Activated naive CD8-positive, alpha-beta T cell (primary cell): ENCODE measurements around the gene GLB1L.
"Not testable (repeated sequence)": the region's sequence is repeated elsewhere in the genome, so short reads cannot be mapped to it uniquely, and the experiment has no call there.

ENCODE experiments used
- H3K27ac Mint-ChIP-seq: one replicate; pipeline ENCODE4 v1.8.0; 2021; ENCODE audit warnings: mixed read lengths
- H3K27me3 Mint-ChIP-seq: one replicate; pipeline ENCODE4 v1.8.0; 2021; ENCODE audit warnings: mixed read lengths
- H3K36me3 Mint-ChIP-seq: one replicate; pipeline ENCODE4 v1.8.0; 2021; ENCODE audit warnings: mixed read lengths
- H3K4me1 Mint-ChIP-seq: one replicate; pipeline ENCODE4 v1.8.0; 2021; ENCODE audit warnings: low read depth, mixed read lengths
- H3K4me3 Mint-ChIP-seq: one replicate; pipeline ENCODE4 v1.8.0; 2021; ENCODE audit warnings: mild to moderate bottlenecking, mixed read lengths
- H3K9me3 Mint-ChIP-seq: one replicate; pipeline ENCODE4 v1.8.0; 2021; ENCODE audit warnings: low read depth, mixed read lengths

The GLB1L gene

DNA sequence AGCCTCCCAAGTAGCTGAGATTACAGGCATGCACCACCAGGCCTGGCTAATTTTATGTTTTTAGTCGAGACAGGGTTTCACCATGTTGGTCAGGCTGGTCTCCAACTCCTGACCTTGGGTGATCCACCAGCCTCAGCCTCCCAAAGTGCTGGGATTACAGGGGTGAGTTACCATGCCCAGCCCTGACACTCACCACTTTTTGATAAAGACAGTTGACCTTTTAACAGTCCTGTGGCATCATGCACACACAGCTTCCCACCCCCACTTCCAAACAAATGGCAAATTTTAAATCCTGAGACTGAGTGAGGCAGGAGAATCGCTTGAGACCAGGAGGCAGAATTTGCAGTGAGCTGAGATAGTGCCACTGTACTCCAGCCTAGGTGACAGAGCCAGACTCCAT lies 27.8 kb upstream of the GLB1L start:
- Mint-ChIP-seq H3K36me3 (no peaks in the 10 kb centered on the region), H3K27ac (no peak overlapping the region), H3K9me3 (no peaks in the 10 kb centered on the region), H3K27me3 (no peaks in the 10 kb centered on the region), H3K4me1 (peaks cover 8% of the 10 kb centered on the region), H3K4me3 (no peak overlapping the region)

DNA sequence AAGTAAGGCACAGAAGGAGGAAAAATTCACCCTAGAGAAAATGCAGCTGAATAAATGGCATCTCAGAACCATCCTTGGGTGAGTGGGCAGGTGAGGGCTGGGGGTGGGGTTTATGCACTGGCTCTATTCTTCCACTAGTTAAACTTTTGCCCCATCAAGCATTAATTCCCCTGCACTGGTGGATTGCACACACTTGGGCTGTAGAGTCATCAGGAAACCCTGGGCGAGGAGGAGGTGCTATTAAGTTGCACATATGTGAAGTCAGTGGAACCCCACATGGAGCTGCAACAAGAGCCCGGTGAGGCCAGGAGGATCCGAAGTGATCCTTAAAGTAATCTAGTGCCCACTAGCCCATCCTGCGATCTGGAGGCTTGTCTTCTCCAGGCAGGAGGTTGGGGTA lies 27.1 kb upstream of the GLB1L start:
- Mint-ChIP-seq H3K4me1 (peaks cover 1% of the 10 kb centered on the region), H3K9me3 (no peaks in the 10 kb centered on the region), H3K27ac (no peak overlapping the region), H3K27me3 (no peaks in the 10 kb centered on the region), H3K4me3 (no peak overlapping the region), H3K36me3 (no peaks in the 10 kb centered on the region)

DNA sequence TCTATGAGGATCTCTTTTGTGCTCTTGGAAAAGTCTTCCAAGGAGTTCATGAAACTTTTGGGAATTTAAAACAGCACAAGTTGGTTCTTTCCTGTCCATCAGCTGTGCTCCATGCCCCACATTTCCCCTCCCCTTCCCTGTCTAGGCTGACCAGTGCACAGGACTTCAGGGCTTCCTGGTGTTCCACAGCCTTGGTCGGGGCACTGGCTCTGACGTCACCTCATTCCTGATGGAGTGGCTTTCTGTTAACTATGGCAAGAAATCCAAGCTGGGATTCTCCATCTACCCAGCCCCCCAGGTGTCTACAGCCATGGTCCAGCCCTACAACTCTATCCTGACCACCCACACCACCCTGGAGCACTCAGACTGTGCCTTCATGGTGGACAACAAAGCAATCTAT lies 25.8 kb upstream of the GLB1L start:
- H3K27ac Mint-ChIP-seq = no peak overlapping the region
- H3K27me3 Mint-ChIP-seq = no peaks in the 10 kb centered on the region
- H3K4me3 Mint-ChIP-seq = no peak overlapping the region
- H3K9me3 Mint-ChIP-seq = no peaks in the 10 kb centered on the region
- no peaks in the 10 kb centered on the region for H3K4me1 Mint-ChIP-seq
- H3K36me3 Mint-ChIP-seq = no peaks in the 10 kb centered on the region

DNA sequence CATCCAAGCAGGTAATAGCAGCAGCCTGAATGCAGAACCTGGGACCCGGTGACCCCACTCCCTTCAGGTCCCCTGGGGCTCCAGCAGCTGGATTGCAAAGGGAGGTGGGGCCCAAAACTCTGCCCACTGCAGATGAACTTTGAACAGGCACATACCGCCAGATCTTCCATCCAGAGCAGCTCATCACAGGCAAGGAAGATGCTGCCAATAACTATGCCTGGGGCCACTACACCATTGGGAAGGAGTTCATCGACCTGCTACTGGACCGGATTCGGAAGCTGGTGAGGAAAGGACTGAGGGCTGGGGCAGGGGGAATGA lies 24.8 kb upstream of the GLB1L start:
- Mint-ChIP-seq H3K27me3 (no peaks in the 10 kb centered on the region), H3K4me1 (no peaks in the 10 kb centered on the region), H3K9me3 (no peaks in the 10 kb centered on the region), H3K4me3 (no peak overlapping the region), H3K36me3 (no peaks in the 10 kb centered on the region), H3K27ac (no peak overlapping the region)

DNA sequence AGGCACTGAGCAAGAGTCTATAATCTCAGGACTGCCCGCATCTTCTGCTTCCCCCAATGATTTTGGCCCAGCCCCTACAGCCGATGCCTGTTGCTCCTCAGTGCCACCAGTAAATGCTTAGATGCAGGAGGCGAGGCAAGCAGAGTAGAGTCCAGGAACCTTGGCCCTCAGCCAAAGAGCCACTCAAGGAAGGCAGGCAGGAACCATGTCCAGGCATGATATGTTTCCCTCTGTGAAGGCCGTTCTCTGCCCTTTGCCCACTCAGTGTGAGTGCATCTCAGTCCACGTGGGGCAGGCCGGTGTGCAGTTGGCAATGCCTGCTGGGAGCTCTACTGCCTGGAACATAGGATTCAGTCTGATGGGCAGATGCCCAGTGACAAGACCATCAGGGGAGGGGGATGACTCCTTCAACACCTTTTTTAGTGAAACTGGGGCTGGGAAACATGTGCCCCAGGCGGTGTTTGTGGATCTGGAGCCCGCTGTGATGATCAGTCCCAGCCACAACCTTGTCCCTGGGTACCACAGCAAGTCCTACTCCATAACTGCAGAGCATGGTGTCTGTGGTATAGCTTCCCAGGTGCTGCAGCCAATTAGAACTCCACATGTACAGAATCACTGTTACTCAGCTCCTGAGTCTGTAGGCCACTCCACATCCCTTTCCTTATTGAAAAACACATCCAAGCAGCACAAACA lies 24.3 kb upstream of the GLB1L start:
- no peaks in the 10 kb centered on the region for H3K9me3 Mint-ChIP-seq
- no peaks in the 10 kb centered on the region for H3K36me3 Mint-ChIP-seq
- H3K4me3 Mint-ChIP-seq = no peak overlapping the region
- H3K27ac Mint-ChIP-seq = no peak overlapping the region
- H3K4me1 Mint-ChIP-seq = no peaks in the 10 kb centered on the region
- no peaks in the 10 kb centered on the region for H3K27me3 Mint-ChIP-seq

DNA sequence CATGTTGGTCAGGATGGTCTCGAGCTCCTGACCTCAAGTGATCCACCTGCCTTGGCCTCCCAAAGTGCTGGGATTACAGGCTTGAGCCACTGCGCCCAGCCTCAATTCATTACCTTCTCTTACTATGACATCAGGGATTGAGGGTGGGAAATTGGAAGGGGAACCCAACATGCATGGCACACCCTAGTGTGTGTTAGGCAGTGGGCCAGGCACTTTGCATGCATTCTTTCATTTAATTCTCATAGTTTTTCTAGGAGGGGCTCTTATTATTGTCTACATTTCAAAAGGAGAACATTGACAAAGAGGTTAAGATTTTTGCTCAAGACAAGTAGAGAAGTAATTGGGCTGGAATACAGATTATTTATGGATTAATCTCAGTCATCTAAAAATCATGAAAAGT lies 23.1 kb upstream of the GLB1L start:
- Mint-ChIP-seq H3K4me1 (no peaks in the 10 kb centered on the region), H3K9me3 (no peaks in the 10 kb centered on the region), H3K36me3 (no peaks in the 10 kb centered on the region), H3K27ac (no peak overlapping the region), H3K4me3 (no peak overlapping the region), H3K27me3 (no peaks in the 10 kb centered on the region)

DNA sequence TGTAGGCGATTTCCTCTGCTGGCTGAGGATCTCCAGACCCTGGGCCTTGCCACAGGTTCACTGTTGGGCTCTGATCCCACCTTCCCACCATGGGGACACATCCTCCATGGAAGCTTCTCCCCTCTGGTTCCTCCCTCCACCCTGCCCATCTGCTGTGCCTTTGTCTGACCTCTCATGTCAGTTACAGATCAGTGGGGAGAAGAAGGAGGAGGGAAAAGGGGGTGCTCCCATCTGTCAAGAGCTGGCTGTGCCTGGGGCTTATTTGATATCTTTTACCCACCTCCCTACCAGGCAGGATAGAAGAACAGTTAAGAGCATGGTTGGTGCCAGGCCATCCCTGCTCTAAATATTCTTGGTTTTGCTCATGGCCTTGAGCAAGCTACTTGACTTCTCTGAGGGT lies 21.6 kb upstream of the GLB1L start:
- Mint-ChIP-seq H3K27me3 (no peaks in the 10 kb centered on the region), H3K4me3 (no peak overlapping the region), H3K4me1 (no peaks in the 10 kb centered on the region), H3K9me3 (no peaks in the 10 kb centered on the region), H3K27ac (no peak overlapping the region), H3K36me3 (no peaks in the 10 kb centered on the region)

DNA sequence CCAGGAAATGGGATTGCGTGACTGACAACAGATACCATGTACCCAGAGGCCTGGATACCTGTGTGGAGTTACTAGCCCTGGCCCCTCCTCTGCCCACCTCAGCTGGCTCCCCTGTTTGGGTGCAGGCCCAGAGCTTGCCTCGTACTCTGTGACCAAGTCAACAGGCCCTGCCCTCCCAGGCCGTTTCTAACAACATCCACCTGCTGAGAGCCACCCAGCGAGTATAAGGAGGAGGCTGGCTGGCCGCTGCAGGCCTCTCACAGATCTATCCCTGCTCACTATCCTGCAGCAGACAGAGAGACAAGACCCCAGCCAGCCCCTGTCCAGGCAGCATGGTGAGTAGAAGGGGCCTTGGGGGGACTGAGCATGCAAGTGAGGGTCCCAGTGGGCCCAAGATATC lies 21.0 kb upstream of the GLB1L start:
- Mint-ChIP-seq H3K27me3 (no peaks in the 10 kb centered on the region), H3K4me1 (peaks cover 6% of the 10 kb centered on the region), H3K4me3 (no peak overlapping the region), H3K9me3 (no peaks in the 10 kb centered on the region), H3K27ac (no peak overlapping the region), H3K36me3 (no peaks in the 10 kb centered on the region)

DNA sequence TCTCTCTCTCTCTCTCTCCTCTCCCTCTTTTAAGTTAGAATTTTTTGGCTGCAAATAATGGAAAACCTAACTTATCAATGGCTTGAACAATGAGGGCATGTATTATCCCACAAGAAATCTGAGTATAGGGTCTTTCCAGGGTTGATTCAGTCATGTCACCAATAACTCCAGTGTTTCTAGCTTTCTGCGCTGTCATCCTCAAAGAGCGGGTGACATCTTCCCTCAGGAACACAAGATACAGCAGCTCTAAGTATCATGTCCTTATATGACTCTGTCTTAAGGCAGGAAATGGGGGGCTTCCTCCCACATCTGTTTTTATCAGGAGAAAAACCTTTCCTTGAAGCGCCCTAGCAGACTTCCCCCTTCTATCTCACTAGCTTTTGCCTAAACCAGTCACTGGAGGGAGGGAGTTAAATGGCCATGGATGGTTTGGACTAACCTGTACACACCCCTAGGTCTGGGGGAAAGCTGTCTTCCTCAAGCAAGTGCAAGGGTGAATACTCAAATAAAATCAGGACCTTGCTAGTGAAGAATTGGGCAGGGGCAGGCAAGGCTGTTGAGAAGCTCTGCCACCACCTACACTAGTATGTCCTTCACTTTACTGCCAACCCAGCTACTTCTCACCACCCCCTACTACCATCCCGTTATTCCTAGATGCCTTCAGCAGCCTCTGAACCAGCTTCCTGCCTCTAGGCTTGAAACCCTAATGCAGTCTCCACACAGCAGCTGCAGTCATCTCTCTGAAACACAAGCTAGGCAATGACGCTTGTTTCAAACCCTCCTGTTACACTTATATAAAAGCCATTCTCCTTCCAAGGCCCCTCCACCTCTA lies 16.0 kb upstream of the GLB1L start:
- Mint-ChIP-seq H3K27me3 (peaks cover 2% of the 10 kb centered on the region), H3K4me3 (no peak overlapping the region), H3K4me1 (peaks cover 15% of the 10 kb centered on the region), H3K27ac (no peak overlapping the region), H3K36me3 (no peaks in the 10 kb centered on the region), H3K9me3 (no peaks in the 10 kb centered on the region)

DNA sequence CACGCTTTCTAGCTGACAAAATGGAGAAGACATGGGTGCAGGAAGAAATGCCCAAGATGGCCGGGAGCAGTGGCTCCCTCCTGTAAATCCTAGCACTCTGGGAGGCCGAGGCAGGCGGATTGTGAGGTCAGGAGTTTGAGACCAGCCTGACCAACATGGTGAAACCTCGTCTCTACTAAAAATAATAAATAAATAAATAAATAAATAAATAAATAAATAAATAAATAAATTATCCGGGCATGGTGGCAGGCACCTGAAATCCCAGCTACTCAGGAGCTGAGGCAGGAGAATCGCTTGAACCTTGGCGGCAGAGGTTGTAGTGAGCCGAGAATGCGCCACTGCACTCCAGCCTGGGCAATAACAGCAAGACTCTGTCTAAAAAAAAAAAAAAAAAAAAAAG lies 13.7 kb upstream of the GLB1L start:
- not testable (repeated sequence) for H3K27me3 Mint-ChIP-seq, H3K9me3 Mint-ChIP-seq, H3K27ac Mint-ChIP-seq, H3K4me3 Mint-ChIP-seq, H3K36me3 Mint-ChIP-seq
- H3K4me1 Mint-ChIP-seq = peaks cover 27% of the 10 kb centered on the region

DNA sequence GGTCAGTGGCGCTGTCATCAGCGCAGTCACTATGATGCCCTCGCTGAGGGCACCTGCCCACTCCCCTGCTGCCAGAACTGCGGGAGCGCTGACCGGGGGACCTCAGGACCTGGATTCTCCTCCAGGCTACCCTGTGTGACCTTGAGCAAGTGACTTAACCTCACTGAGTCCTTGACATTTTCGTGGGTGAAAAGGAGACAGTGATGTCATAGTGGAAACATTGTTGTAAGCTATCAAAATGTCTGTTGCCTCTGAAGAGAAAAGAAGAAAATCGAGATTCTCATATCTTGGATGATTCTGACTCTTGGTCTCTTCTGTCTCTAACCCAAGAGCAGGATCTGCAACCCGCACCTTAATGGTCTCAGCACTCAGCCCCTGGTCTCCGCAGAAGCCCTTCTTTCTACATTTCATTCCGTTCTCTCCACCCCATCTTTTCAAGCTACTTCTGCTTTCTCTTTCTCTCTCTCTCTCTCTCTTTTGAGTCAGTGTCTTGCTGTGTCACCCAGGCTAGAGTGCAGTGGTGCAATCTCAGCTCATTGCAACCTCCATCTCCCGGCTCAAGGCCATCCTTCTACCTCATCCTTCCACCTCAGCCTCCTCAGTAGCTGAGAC lies 9.5 kb upstream of the GLB1L start:
- H3K36me3 Mint-ChIP-seq = peaks cover 3% of the 10 kb centered on the region
- H3K27me3 Mint-ChIP-seq = peaks cover under 1% of the 10 kb centered on the region
- peak overlapping the region; percentile 95 for H3K27ac Mint-ChIP-seq
- H3K4me3 Mint-ChIP-seq = peak overlapping the region; percentile 87
- H3K4me1 Mint-ChIP-seq = peaks cover 45% of the 10 kb centered on the region
- H3K9me3 Mint-ChIP-seq = no peaks in the 10 kb centered on the region

DNA sequence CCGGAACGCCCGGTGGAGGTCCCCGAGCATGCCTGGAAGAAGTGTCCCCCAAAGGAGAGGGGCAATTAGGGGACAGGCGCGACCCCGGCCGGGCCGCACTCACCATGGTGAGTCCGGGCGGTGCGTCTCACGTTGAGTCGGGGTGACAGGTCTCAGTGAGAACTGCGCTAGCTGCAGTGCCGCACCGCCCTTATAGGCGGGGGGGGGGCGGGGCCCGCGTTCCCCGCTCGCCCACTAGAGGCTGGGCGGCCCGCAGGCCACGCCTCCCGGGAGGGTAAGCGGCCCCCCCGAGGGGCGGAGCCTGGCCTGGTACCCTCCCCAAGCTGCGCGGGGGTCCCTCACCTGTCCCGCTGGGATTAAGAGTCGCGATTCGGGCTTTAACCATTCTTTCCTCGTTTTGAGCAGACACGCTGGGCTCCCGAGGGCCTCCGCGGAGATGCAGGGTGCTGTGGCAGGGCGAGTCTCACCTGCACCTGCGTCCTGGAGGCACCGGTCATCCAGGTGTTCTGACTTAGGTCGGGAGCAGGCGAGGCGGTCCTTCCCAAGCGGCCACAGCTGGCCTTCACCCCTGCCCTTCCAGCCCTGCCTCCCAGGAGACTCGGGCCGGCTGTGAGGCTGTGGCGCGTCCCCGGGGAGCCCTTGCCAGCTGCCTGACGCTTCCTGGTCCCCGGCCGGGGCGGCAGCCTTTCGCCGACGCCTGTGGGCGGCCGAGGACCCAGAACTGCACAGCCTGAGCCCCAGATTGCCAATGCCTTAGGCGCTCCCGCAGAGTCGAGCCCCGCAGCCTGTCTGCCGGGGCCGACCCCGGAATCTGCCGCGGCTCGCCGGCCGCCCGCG lies 8.7 kb upstream of the GLB1L start, which contains the start of gene TUBA4A:
Gene TUBA4A, minus strand, starts transcription at position 166 of the 837 bp plus-strand sequence. Its CDS starts 60 bp downstream, at position 106.
- H3K9me3 Mint-ChIP-seq = no peaks in the 10 kb centered on the region
- H3K27me3 Mint-ChIP-seq = no peaks in the 10 kb centered on the region
- peaks cover 3% of the 10 kb centered on the region for H3K36me3 Mint-ChIP-seq
- peaks cover 49% of the 10 kb centered on the region for H3K4me1 Mint-ChIP-seq
- peak within 1 kb of the TSS; percentile 97 for H3K4me3 Mint-ChIP-seq
- peak within 1 kb of the TSS; percentile 95 for H3K27ac Mint-ChIP-seq

DNA sequence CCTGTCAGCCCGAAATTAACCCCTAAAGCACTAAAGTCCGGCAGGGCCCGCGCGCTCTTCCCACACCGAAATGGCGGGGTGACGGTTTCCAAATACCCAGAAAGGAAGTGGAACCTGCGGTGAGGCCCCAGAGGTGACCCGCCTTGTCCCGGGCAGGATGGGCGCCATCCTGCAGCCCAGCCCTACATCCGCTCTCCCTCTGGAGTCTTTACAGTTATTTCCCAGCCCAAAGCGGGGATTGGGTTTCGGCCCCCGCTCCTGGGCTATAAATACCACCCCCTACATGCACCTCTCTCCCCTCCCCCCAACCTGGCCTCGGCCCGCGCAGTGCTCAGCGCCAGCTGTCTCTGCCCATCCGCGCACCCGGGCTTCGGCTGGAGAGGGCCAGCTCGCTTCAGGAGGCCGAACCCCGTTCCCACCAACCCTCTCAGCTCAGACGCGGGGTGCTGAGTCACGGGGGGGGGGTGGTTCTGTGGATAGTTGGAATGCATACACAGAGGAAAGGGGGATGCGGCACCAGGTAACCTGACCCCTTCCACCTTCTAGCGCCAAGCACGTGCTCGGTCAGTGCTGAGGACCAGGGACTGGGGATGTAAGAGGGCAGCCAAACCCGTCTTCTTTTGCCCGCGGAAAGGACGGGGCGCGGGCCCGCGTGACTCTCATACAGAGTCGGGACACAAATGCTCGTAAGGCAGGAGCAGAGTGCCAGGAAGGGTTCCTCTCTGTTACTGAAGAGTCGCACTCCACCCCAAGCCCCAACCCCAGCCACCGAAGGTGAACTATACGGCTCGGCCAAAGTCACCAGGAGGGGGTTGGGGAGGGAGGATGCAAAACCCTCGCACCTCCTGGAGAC lies 7.9 kb upstream of the GLB1L start, which contains the start of gene TUBA4B:
Gene TUBA4B, plus strand, starts transcription at position 344 of the 853 bp plus-strand sequence. Its CDS starts 165 bp downstream, at position 509.
- Mint-ChIP-seq H3K4me3 (peak within 1 kb of the TSS; percentile 97), H3K4me1 (peaks cover 58% of the 10 kb centered on the region), H3K36me3 (peaks cover 3% of the 10 kb centered on the region), H3K27me3 (no peaks in the 10 kb centered on the region), H3K27ac (peak within 1 kb of the TSS; percentile 95), H3K9me3 (no peaks in the 10 kb centered on the region)

DNA sequence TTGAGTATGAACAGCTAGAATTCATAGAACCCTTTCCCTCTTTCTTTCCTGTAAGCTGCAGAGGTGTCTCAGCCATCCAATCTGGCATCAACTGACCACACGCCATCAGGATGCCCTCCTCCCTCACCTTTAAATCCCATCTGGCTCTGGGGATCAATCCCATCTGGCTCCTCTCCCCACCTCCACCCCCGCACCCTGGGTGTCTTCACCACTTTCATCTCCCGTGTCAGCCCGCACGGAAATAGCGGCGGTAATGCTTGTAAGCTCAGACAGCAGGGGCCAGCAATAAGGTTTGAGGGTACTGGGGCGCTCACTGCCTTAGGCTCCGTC lies 7.3 kb upstream of the GLB1L start:
- Mint-ChIP-seq H3K27me3 (no peaks in the 10 kb centered on the region), H3K36me3 (peaks cover 3% of the 10 kb centered on the region), H3K27ac (peak overlapping the region; percentile 91), H3K9me3 (no peaks in the 10 kb centered on the region), H3K4me1 (peaks cover 64% of the 10 kb centered on the region), H3K4me3 (peak overlapping the region; percentile 97)
